DMS 273 treated with DMSO at 0.1 percent for 48 hours (cell line): ENCODE measurements around the gene GSN.
A peak's percentile ranks its signal among the peaks of the same experiment; 100 is the strongest.
"Not testable (repeated sequence)": the region's sequence is repeated elsewhere in the genome, so short reads cannot be mapped to it uniquely, and the experiment has no call there.

ENCODE experiments used
- DNase-seq: peaks from one replicate; lab custom pipeline; 2025; lab: John Stamatoyannopoulos, UW

GSN gene

DNA sequence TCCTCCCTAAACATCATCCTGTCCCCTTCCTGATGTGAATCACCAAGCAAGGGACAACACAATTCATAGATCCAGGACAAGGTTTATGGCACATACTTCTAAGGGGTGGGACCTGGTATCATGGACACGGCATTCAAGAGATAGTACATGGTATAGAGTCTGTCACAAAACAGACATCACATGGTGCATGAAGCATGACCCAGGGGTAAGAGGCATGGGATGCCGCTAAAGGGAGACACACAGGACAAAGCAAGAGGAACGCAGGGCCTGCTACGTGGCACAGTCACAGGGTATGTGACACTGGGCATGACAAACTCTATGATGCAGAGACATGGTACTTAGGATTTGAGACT, 20.7 kb downstream of the GSN start:
- DNase-seq: no peak

- DNase-seq: peak; percentile 48
Observed at GRCh38 chr9:121289026-121289771, 21.2 kb downstream of the GSN start.

GRCh38 chr9:121289772-121290370, 21.9 kb downstream of the GSN start:
- no peak for DNase-seq

- DNase-seq: not testable (repeated sequence)
Observed at GRCh38 chr9:121291536-121291935, 23.6 kb downstream of the GSN start.

- DNase-seq: no peak
Observed at GRCh38 chr9:121292051-121292450, 24.1 kb downstream of the GSN start.

- DNase-seq: no peak
Observed at GRCh38 chr9:121292801-121293241, 24.9 kb downstream of the GSN start.

- DNase-seq: no peak
Observed at GRCh38 chr9:121294151-121294743, 26.3 kb downstream of the GSN start.

DNA sequence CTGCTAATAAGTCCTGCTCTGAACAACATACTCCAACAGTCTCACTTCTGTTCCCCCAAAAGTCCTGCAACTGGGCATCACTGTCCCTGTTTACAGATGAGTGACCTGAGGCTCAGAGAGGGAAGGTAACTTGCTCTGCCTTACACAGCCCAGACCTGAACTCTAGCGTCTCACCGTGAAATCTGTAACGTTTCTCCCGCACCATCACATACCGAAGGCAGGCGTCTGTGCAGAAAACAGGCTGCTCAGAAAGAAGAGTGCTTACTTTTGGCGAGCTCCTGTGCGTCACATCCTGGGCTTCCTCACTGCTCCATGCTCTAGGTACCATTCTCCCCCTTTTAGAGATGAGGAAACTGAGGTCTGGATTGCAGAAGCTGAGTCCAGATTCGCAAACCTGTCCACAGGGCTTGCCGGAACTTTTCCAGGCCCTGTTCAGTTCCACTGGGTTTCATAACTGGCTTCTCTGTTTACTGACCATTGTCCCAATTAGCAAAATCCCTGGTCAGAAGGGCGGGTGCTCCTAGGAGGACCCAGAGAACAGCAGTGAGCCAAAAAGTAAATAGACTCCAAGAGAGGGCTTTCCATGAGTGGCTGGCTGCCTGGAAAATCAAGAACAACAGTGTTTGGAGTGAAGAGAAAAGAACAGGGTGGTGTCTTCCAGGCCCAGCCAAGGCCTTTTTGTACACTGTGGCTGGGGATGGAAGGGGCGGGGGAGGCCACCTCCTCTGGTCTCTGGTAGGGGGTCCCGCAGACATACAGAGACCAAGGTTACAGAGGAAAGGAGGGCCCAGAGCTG, 27.1 kb downstream of the GSN start:
- no peak for DNase-seq

- DNase-seq: no peak
Observed at GRCh38 chr9:121295662-121296191, 27.8 kb downstream of the GSN start.

DNA sequence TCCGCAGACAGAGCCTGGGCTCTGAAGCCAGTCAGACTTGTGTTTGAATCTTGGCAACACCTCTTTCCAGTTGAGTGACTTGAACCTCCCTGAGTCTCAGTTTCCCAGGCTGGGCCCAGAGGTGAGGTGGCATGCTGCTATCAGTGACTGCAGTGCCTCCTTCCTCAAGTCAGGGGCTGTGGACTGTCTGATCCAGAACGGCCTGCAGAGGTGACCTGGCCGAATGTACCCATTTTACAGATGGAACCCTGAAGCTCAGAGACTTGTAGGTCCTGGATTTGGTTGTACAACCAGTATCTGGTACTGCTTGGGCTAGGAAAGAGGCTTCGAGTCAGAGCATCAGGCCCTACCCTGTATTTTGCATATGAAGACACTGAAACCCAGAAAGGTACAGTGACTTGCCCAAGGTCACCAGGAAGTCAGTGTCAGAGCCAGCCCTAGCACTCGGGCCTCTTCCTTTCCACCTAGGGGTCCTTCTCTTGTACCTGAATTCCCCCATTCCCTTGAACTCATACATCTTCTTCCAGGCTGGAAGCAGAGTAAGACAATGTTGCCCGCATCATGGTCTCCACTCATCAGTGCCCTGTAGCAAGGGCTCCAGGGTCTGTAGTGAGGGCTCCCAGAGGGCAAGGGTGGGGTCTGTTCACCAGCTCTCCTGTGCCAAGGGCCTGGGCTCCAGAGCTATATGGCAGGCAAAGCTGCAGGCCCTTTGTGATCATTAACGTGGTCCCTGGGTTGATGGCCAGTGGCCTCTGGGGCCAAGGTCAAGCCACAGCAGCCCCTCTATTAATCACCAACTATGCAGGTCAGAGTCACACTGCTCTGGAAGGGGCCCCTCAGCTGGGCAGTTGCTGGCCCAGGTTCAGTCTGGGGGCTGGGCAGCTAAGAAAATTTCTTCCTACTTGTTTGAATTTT, 28.5 kb downstream of the GSN start:
- DNase-seq: no peak

- DNase-seq: no peak
Observed at GRCh38 chr9:121297389-121297788, 29.4 kb downstream of the GSN start.

- DNase-seq: no peak
Observed at GRCh38 chr9:121298016-121298538, 30.1 kb downstream of the GSN start.

DNA sequence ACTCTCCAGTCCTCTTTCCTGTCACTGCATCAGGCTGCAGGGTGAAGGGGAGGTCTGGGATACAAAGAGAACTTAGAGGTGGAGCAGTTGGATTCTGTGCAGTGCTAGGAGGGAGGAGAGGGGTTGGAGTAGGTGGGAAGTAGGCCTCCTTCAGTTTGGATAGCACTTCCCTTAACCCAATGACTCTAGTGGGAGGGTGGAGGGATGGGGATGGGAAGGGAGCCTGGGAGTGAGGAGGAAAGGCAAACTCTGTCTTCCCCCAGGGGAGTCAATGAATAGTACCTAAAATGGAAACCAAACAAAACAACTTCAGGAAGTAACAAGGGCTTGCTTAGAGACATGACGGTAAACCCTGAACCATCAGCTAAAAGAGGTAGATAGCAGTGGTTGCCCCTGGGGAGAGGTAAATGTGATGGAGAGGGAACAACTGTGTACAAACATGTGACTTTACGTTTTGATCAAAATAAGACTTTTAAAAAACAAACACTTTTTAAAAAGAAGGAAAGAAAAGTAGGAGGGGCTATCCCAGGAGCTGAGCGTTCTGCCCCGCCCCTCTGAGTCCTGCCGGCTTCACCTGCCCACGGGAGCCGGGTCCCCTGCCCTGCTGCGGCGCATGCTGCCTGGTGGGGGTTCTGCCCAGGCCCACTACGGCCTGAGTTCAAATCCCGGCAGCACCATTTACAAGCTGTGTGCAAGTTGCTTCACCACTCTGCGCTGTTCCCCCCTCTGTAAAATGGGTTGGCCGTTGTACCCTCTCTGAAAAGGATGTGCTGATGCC, 30.9 kb downstream of the GSN start:
- no peak for DNase-seq

DNA sequence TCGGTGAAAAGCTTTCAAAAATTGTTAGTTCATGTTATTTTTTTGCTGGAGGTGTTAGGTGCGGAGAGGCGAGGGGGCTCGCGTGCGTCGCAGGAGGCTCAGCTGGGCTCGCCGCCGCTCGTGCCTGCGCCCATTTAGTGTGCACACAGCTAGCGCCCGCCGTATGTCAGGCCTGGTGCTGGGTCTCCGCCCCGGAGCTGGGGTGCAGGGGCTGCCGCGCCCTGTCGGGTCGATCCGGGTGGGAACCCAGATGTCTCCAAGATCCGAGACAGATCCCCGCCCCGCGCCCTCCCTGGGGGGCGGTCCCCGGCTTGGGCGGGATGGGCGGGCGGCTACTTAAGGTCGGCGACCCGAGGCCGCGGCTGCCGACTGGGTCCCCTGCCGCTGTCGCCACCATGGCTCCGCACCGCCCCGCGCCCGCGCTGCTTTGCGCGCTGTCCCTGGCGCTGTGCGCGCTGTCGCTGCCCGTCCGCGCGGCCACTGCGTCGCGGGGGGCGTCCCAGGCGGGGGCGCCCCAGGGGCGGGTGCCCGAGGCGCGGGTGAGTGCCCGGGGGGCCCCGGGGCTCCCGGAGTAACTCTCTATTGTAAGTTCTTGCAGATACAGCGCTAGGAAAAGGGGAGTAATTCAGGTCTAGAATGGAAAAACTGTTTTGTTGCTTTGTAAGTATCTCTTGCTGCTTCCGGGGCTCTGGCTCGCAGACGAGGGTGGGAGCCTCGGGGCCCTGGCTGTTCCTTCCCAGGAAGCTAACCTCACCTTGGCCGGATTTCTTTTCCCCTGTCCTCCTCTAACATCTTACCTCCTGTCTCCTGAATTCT, 31.7 kb downstream of the GSN start:
- DNase-seq: no peak

GRCh38 chr9:121300283-121301119, 32.5 kb downstream of the GSN start:
- DNase-seq: no peak

DNA sequence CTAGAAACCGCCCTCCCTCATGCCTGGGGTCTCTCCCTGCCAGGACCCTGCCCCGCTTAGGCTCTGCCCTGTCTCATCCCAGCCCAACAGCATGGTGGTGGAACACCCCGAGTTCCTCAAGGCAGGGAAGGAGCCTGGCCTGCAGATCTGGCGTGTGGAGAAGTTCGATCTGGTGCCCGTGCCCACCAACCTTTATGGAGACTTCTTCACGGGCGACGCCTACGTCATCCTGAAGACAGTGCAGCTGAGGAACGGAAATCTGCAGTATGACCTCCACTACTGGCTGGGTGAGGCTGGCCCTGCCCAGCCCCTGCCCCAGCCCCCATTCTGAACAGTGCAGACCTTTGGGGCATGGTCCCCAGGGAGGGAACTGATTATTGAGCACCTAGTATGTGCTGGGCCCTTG, 33.9 kb downstream of the GSN start:
- DNase-seq: no peak

- DNase-seq: no peak
Observed at GRCh38 chr9:121302341-121302740, 34.4 kb downstream of the GSN start.

GRCh38 chr9:121302786-121303185, 34.8 kb downstream of the GSN start:
- DNase-seq: no peak
